Neural cell (in vitro differentiated cells): ENCODE measurements around the gene TRMT2A. TPM values are rescaled to one million over a fixed set of nuclear protein-coding genes. Genes with fewer than 3 reads are reported as not detected.

Source experiments
- H2AFZ ChIP-seq: fragments of 200-600, 300-800 bp; sonication (generic), shearing (Covaris generic); 2 replicates; pipeline ENCODE4 v1.6.0; 2014; ENCODE audit warnings: low read depth, mild to moderate bottlenecking, antibody characterized with exemption, low read length, moderate library complexity
- H3F3A ChIP-seq: fragments of 200-600 bp; shearing (Covaris generic); 2 replicates; pipeline ENCODE4 v1.6.1; 2016; ENCODE audit warnings: mild to moderate bottlenecking, moderate library complexity, mixed read lengths, antibody characterized with exemption, low read length; ENCODE audit not compliant: insufficient read depth, poor library complexity, severe bottlenecking
- H3K27ac ChIP-seq: fragments of 200-600, 300-800 bp; sonication (generic), shearing (Covaris generic); 2 replicates; pipeline ENCODE4 v1.5.1; 2014; ENCODE audit warnings: mild to moderate bottlenecking, low read length, moderate library complexity
- H3K27me3 ChIP-seq: fragments of 300-800, 200-600 bp; sonication (generic), shearing (Covaris generic); 2 replicates; pipeline ENCODE4 v1.6.0; 2014; ENCODE audit warnings: mild to moderate bottlenecking, low read depth, low read length, moderate library complexity; ENCODE audit not compliant: insufficient read depth
- H3K36me3 ChIP-seq: fragments of 300-800, 200-600 bp; sonication (generic), shearing (Covaris generic); 2 replicates; pipeline ENCODE4 v1.5.1; 2014; ENCODE audit warnings: mild to moderate bottlenecking, antibody characterized with exemption, low read length, moderate library complexity; ENCODE audit not compliant: insufficient read depth
- H3K4me2 ChIP-seq: fragments of 300-800, 200-600 bp; sonication (generic), shearing (Covaris generic); 2 replicates; pipeline ENCODE4 v1.6.0; 2014; ENCODE audit warnings: mild to moderate bottlenecking, low read length
- H3K4me3 ChIP-seq: fragments of 300-800, 200-600 bp; sonication (generic), shearing (Covaris generic); 2 replicates; pipeline ENCODE4 v1.5.1; 2014; ENCODE audit warnings: mild to moderate bottlenecking, low read length, moderate library complexity
- H3K79me2 ChIP-seq: fragments of 200-600 bp; shearing (Covaris generic); replicated peaks from 2 replicates; pipeline ENCODE4 v1.6.0; 2014; ENCODE audit warnings: mild to moderate bottlenecking, low read length, moderate library complexity; ENCODE audit not compliant: insufficient read depth
- H3K9ac ChIP-seq: fragments of 300-800, 200-600 bp; sonication (generic), shearing (Covaris generic); 2 replicates; pipeline ENCODE4 v1.6.1; 2016; ENCODE audit warnings: mild to moderate bottlenecking, low read length, mixed read lengths
- H3K9me2 ChIP-seq: fragments of 200-600 bp; shearing (Covaris generic); 2 replicates; pipeline ENCODE4 v1.6.1; 2016; ENCODE audit warnings: mild to moderate bottlenecking, low read length, mixed read lengths; ENCODE audit not compliant: insufficient read depth
- H3K9me3 ChIP-seq: fragments of 200-600, 300-800 bp; sonication (generic), shearing (Covaris generic); 2 replicates; pipeline ENCODE4 v1.6.1; 2016; ENCODE audit warnings: mild to moderate bottlenecking, mixed run types, low read length, moderate library complexity, mixed read lengths
- H4K20me1 ChIP-seq: fragments of 200-600 bp; shearing (Covaris generic); 2 replicates; pipeline ENCODE4 v1.6.1; 2016; ENCODE audit warnings: mild to moderate bottlenecking, mixed run types; ENCODE audit not compliant: insufficient read depth
- CTCF ChIP-seq: fragments of 450-650 bp; IDR thresholded peaks from 2 replicates; pipeline ENCODE4 v1.5.1; 2014; ENCODE audit warnings: antibody characterized with exemption, mild to moderate bottlenecking, moderate library complexity; ENCODE audit not compliant: poor library complexity, severe bottlenecking
- EP300 ChIP-seq: fragments of 450-650 bp; conservative IDR thresholded peaks from 2 replicates; pipeline ENCODE4 v1.6.1; 2014; ENCODE audit warnings: antibody characterized with exemption, mild to moderate bottlenecking, moderate library complexity; ENCODE audit not compliant: poor library complexity, severe bottlenecking
- EZH2 ChIP-seq: fragments of 200-600, 300-800 bp; shearing (Covaris generic), sonication (generic); IDR thresholded peaks from 2 replicates; pipeline ENCODE4 v1.6.1; 2014; ENCODE audit warnings: antibody characterized with exemption, low read length, borderline replicate concordance, mild to moderate bottlenecking; ENCODE audit not compliant: insufficient read depth, poor library complexity, severe bottlenecking
- MXI1 ChIP-seq: fragments of 450-650 bp; conservative IDR thresholded peaks from 2 replicates; pipeline ENCODE4 v1.6.1; 2014; ENCODE audit warnings: antibody characterized with exemption, mild to moderate bottlenecking; ENCODE audit not compliant: poor library complexity, severe bottlenecking
- POLR2AphosphoS5 ChIP-seq: IDR thresholded peaks from 2 replicates; pipeline ENCODE4 v1.6.1; 2012
- RAD21 ChIP-seq: fragments of 450-650 bp; conservative IDR thresholded peaks from 2 replicates; pipeline ENCODE4 v1.6.1; 2014; ENCODE audit warnings: antibody characterized with exemption, mild to moderate bottlenecking, moderate library complexity
- REST ChIP-seq: IDR thresholded peaks from 2 replicates; pipeline ENCODE4 v1.6.1; 2012; ENCODE audit warnings: borderline replicate concordance
- SMC3 ChIP-seq: fragments of 450-650 bp; conservative IDR thresholded peaks from 2 replicates; pipeline ENCODE4 v1.6.1; 2014; ENCODE audit warnings: antibody characterized with exemption, mild to moderate bottlenecking, moderate library complexity; ENCODE audit not compliant: poor library complexity
- TAF1 ChIP-seq: IDR thresholded peaks from 2 replicates; pipeline ENCODE4 v1.6.1; 2012; ENCODE audit warnings: low read depth
- polyA plus RNA-seq: library from polyadenylated mRNA; depleted of rRNA; stranded (reverse); fragments of >200 nt; gene quantifications from 2 replicates; pipeline ENCODE4 v1.2.3, GENCODE V29; 2014

TRMT2A gene
- polyA plus RNA-seq, 1 donor from 2014 or later = 96.7 TPM

GRCh38 chr22:20091690-20092476 lies 25.1 kb downstream of the TRMT2A start:
- Histone ChIP-seq H3K4me3 (no peak overlapping the region), H3K27me3 (no peaks in the 10 kb centered on the region), H3K9me3 (no peaks in the 10 kb centered on the region), H3K27ac (no peak overlapping the region), H2AFZ (no peak overlapping the region), H3K4me2 (no peak overlapping the region), H3K9me2 (no peaks in the 10 kb centered on the region), H4K20me1 (no peaks in the 10 kb centered on the region), H3F3A (no peaks in the 10 kb centered on the region), H3K79me2 (peaks cover 6% of the 10 kb centered on the region), H3K36me3 (peaks cover 9% of the 10 kb centered on the region), H3K9ac (no peak overlapping the region)
- no peak for TF ChIP-seq EP300
- TF ChIP-seq EZH2 = no peak
- TF ChIP-seq TAF1 = no peak
- TF ChIP-seq RAD21 = no peak
- no peak for TF ChIP-seq MXI1
- TF ChIP-seq CTCF = no peak
- no peak for TF ChIP-seq POLR2AphosphoS5
- TF ChIP-seq SMC3 = no peak

- Histone ChIP-seq H3F3A (no peaks in the 10 kb centered on the region), H4K20me1 (no peaks in the 10 kb centered on the region), H2AFZ (no peak overlapping the region), H3K36me3 (peaks cover 6% of the 10 kb centered on the region), H3K27me3 (no peaks in the 10 kb centered on the region), H3K79me2 (peaks cover 12% of the 10 kb centered on the region), H3K9me3 (no peaks in the 10 kb centered on the region), H3K9me2 (no peaks in the 10 kb centered on the region), H3K4me2 (no peak overlapping the region), H3K4me3 (no peak overlapping the region), H3K27ac (no peak overlapping the region), H3K9ac (no peak overlapping the region)
- no peak for TF ChIP-seq SMC3
- no peak for TF ChIP-seq MXI1
- no peak for TF ChIP-seq POLR2AphosphoS5
- no peak for TF ChIP-seq CTCF
- TF ChIP-seq EP300 = no peak
- TF ChIP-seq REST = no peak
- no peak for TF ChIP-seq EZH2
- TF ChIP-seq TAF1 = no peak
- TF ChIP-seq RAD21 = no peak
Observed at GRCh38 chr22:20090730-20091240, 26.2 kb downstream of the TRMT2A start.
